GM21526 (cell line): ENCODE results near the gene RC3H1.

Experiments
- ATAC-seq: cut with Tn5 transposase; IDR thresholded peaks from one replicate; pipeline ENCODE4 v1.9.1; 2021; ENCODE audit warnings: moderate library complexity; ENCODE audit not compliant: unreplicated experiment, low FRiP score

RC3H1 gene

DNA sequence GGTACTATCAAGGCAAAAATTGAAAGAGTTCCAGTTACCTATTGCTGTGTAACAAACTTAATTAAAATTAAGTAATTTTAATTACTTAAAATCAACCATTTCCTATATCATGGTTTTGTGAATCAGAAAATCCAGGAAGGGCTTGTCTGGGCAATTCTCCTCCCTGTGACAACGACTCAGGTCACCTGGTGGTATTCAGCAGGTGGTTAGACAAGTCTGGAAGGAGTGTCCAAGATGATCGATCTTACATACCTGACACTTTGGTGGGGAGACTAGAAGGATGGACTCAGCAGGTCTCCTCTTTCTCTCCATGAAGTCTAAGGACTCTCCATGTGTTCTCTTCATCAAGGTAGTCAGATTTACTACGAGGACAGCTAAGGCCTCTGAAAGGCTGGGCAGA is 128.0 kb downstream of the RC3H1 start:
- ATAC-seq, result no peak

DNA sequence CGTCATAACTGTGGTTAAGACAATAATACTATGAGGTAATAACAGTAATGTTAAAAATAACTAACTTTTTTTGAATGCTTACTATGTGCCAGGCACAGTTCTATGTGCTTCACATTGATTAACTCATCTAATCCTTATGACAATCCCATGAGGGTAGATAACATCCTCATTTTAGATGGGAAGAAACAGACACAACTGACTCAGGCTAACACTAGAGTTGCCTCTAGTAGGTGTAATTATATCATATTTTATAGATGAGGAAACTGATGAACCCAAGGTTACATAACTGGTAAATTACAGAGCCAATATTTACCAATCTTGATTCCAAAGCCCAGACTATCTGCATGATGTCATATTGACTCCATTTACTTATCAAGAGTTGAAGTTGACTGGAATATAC is 128.5 kb downstream of the RC3H1 start:
- ATAC-seq, result no peak

- ATAC-seq, result no peak
Measured at GRCh38 chr1:173889885-173890284, 132.3 kb downstream of the RC3H1 start.

DNA sequence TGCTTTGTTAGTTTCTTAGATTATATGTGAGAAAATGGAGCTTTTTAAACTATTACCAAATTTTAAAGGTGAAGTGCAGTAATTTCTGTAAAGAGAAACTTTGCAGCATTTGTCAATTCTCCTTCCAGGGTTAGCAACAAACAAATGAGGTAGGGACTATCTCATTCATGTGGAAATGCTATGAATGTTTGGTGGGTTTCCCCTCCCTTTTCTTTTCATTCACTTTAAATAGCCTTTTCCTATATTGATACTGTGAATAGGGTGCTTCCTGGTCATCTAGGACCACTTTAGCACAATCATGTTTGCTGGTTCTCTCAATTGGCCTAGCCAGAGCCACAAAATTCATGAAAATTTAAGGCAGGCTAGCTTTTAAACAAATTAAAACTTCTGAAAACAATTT is 133.4 kb downstream of the RC3H1 start:
- ATAC-seq, result no peak

- ATAC-seq, result no peak
Measured at GRCh38 chr1:173887627-173888026, 134.5 kb downstream of the RC3H1 start.

DNA sequence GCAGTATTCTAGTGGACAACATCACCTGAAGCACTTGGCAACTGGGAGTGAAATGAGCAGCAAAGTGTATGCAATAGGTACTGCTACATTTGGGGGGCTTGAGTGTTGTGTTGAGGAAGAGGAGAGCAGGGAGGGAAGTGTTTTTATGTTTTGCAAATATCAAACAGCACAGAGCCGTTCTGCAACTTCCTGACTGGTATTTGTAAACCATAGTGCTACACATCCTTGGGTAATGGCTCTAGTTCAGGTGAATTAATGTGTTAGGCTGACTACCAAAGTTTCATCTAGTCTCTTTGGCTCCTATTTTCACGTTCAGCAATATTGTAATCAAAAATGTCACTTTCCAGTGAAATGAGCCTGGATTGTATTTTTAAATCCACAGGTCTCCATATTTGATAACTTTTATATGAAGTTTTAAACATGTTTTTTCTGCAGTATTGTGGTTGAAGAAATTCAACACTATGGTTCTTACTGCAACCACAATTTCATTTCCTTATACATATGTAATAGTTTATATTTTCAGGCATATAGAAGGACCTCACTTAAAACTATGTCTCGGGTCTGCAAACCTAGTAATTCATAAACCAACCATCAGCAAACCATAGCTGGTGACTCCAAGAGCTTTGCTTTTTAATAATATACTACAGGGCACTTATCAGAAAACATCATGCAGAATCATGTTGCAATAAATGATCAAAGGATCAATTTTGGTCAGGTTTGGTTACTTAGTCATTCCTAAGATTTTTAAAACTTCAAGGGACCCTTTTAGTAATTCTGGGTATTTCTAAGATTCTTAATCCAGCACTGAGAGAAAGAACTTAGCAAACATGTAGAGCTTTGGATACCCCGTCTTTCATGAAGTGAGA is 135.2 kb downstream of the RC3H1 start:
- ATAC-seq, result no peak

DNA sequence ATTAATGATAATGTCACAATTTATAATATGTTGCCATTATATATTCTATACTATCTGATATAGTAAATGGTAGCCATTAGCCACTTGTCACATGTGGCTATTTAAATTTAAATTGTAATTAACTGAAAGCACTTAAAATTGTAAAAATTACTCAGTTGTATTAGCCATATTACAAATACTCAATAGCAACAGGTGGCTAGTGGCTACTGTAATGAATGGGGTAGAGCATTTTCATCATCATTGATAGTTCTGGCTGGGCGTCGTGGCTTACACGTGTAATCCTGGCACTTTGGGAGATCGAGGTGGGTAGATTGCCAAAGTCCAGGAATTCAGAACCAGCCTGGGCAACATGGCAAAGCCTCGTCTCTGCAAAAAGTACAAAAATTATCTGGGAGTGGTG is 137.5 kb downstream of the RC3H1 start:
- no peak for ATAC-seq
